GM06990 (cell line): ENCODE measurements around the gene HDAC4.

ENCODE experiments used
- DNase-seq: peaks from one replicate; pipeline ENCODE4 v3.0.0-alpha.2; 2011; ENCODE audit not compliant: insufficient read length; ENCODE audit errors: extremely low read depth
- H3K27me3 ChIP-seq: replicated peaks from 2 replicates; pipeline ENCODE4 v1.6.0; 2011; ENCODE audit warnings: low read length; ENCODE audit not compliant: control insufficient read depth, insufficient read depth
- H3K36me3 ChIP-seq: 2 replicates; pipeline ENCODE4 v1.5.1; 2011; ENCODE audit warnings: low read length; ENCODE audit not compliant: control insufficient read depth, insufficient read depth
- H3K4me3 ChIP-seq: replicated peaks from 2 replicates; pipeline ENCODE4 v1.5.1; 2011; ENCODE audit warnings: low read depth, mild to moderate bottlenecking, control low read depth, low read length
- CTCF ChIP-seq: IDR thresholded peaks from 2 replicates; pipeline ENCODE4 v1.5.1; 2011; ENCODE audit warnings: low read length, control low read depth, mild to moderate bottlenecking, inconsistent platforms; ENCODE audit not compliant: insufficient read depth, poor library complexity, severe bottlenecking

The HDAC4 gene

GRCh38 chr2:239047861-239048260, 353.0 kb downstream of the HDAC4 start:
- Histone ChIP-seq H3K27me3 (no peaks in the 10 kb centered on the region), H3K36me3 (no peaks in the 10 kb centered on the region), H3K4me3 (no peak overlapping the region)
- no peak for TF ChIP-seq CTCF
- DNase-seq: no peak

- no peaks in the 10 kb centered on the region for H3K27me3 ChIP-seq
- H3K36me3 ChIP-seq: no peaks in the 10 kb centered on the region
- H3K4me3 ChIP-seq: no peak overlapping the region
- DNase-seq: no peak
- no peak for TF ChIP-seq CTCF
These were observed 353.4 kb downstream of the HDAC4 start for GRCh38 chr2:239047420-239047819.

GRCh38 chr2:239046822-239047221, 354.0 kb downstream of the HDAC4 start:
- no peak for DNase-seq
- TF ChIP-seq CTCF: no peak
- Histone ChIP-seq H3K36me3 (no peaks in the 10 kb centered on the region), H3K27me3 (no peaks in the 10 kb centered on the region), H3K4me3 (no peak overlapping the region)

GRCh38 chr2:239044336-239044735, 356.5 kb downstream of the HDAC4 start:
- TF ChIP-seq CTCF: no peak
- Histone ChIP-seq H3K4me3 (no peak overlapping the region), H3K36me3 (no peaks in the 10 kb centered on the region), H3K27me3 (no peaks in the 10 kb centered on the region)
- no peak for DNase-seq

DNA sequence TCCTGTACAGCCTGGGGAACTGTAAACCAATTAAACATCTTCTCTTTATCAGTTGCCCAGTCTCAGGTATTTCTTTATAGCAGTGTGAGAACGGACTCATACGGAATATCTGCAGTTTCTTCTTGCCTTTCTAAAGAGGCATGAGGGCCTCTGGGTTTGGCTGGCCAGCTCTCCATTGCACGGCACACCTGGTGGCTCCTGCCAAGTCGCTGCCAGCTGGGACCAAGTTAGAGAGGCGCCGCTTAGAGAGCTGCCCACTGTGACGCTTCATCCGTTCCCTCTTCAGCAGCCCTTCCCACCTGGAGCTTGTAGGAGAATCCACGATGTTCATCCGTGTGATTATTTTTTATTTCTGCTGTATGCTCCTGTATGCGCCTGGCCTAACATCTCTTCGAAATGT, 357.5 kb downstream of the HDAC4 start:
- Histone ChIP-seq H3K27me3 (no peaks in the 10 kb centered on the region), H3K36me3 (no peaks in the 10 kb centered on the region), H3K4me3 (no peak overlapping the region)
- no peak for TF ChIP-seq CTCF
- no peak for DNase-seq
